Lung (tissue), 12 donors: ENCODE measurements around the gene NAA38. TPM values are rescaled to one million over a fixed set of nuclear protein-coding genes. Genes with fewer than 3 reads are reported as not detected.

ENCODE experiments used
- ATAC-seq: fragments of 200-7000 bp; cut with Tn5 transposase; one replicate; pipeline ENCODE4 v1.9.1; 2020; ENCODE audit warnings: moderate number of reproducible peaks; ENCODE audit not compliant: insufficient read depth, low FRiP score
- DNase-seq, 3 donors: peaks; one replicate each; pipeline ENCODE4 v3.0.0-alpha.2; 2013 to 2017
- H3K27ac ChIP-seq, 2 donors: one replicate each; pipeline ENCODE4 v1.5.1; 2013; ENCODE audit warnings: mild to moderate bottlenecking in 2 of 2, moderate library complexity in 2 of 2, control low read depth in 1 of 2, inconsistent platforms in 1 of 2, low read depth in 1 of 2, low read length in 1 of 2
- H3K27me3 ChIP-seq, 3 donors: one replicate each; pipeline ENCODE4 v1.5.1; 2013; ENCODE audit warnings: low read length in 2 of 3; ENCODE audit not compliant: control insufficient read depth in 3 of 3, insufficient read depth in 3 of 3
- H3K36me3 ChIP-seq, 4 donors: one replicate each; pipeline ENCODE4 v1.5.1; 2013; ENCODE audit warnings: low read length in 4 of 4, mild to moderate bottlenecking in 1 of 4, moderate library complexity in 1 of 4; ENCODE audit not compliant: control insufficient read depth in 4 of 4, insufficient read depth in 4 of 4
- H3K4me1 ChIP-seq, 5 donors: one replicate each; pipeline ENCODE4 v1.5.1; 2013; ENCODE audit warnings: low read length in 5 of 5, mild to moderate bottlenecking in 2 of 5, moderate library complexity in 1 of 5; ENCODE audit not compliant: control insufficient read depth in 5 of 5, insufficient read depth in 5 of 5
- H3K4me3 ChIP-seq: one replicate; pipeline ENCODE4 v1.5.1; 2013; ENCODE audit warnings: mild to moderate bottlenecking, control low read depth, moderate library complexity
- H3K9ac ChIP-seq, 2 donors: one replicate each; pipeline ENCODE4 v1.5.1; 2013; ENCODE audit warnings: low read length in 2 of 2, control low read depth in 1 of 2; ENCODE audit not compliant: insufficient read depth in 1 of 2
- H3K9me3 ChIP-seq, 4 donors: one replicate each; pipeline ENCODE4 v1.5.1; 2013; ENCODE audit warnings: low read length in 3 of 4, mild to moderate bottlenecking in 1 of 4, moderate library complexity in 1 of 4; ENCODE audit not compliant: control insufficient read depth in 4 of 4, insufficient read depth in 3 of 4
- WGBS, 2 donors: extraction: QIAGEN DNeasy Blood & Tissue Kit; methylation state at CpG; one replicate each; pipeline ENCODE4 v1.1.7; 2013; 5-methylcytosine and 5-hydroxymethylcytosine counted together
- polyA plus RNA-seq, 2 donors: library from polyadenylated mRNA; stranded (reverse); fragments of 200-250 nt; gene quantifications; one replicate each; pipeline ENCODE4 v1.2.1, GENCODE V29; 2013
- total RNA-seq, 2 donors: library from RNA; depleted of rRNA in 1 of 2; stranded (reverse); fragments of >200 nt in 1 of 2; gene quantifications; one replicate each; pipeline ENCODE4 v1.2.1, GENCODE V29; 2014 to 2021
- TF ChIP-seq, protein P1 (sequence below): IDR thresholded peaks from 2 replicates; pipeline ENCODE4 v1.5.1; 2012; ENCODE audit warnings: mild to moderate bottlenecking; ENCODE audit errors: control extremely low read depth, extremely low read depth
- donor health status: control.
- donor health status: control.
- donor health status: Bipolar disorder and iron deficiency.
- donor health status: healthy.
- donor health status: DM: yes; HTN: yes; CAD: no.

The NAA38 gene
- total and polyA plus RNA-seq, 4 donors = 58.2 to 239 (median 102) TPM

DNA sequence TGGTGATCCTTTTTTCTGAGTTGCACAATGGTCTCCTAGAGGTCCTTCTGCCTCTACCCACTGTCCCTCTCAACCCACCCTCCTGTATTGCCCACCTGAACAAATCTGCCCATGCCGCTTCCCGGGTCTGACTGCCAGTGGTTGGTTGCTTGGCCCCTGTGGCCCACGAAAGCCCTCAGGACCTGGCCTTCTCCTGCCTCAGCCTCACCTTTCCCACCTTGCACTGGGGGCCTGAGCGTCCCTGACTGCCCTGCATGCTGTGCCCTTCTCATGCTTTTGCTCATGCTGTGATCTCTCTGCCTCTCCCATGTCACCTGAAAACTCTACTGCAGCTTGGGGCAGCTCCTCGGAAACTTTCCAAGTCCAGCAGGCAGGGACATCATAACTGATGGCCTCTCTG is 37.1 kb downstream of the NAA38 start:
- no peak overlapping the region for H3K9ac ChIP-seq
- 84 to 98% methylated on average over 5 of the region's 5 CpGs for WGBS, 2 donors
- H3K27me3 ChIP-seq = peaks cover 0 to 2% (median 0%) of the 10 kb centered on the region in 3 donors

DNA sequence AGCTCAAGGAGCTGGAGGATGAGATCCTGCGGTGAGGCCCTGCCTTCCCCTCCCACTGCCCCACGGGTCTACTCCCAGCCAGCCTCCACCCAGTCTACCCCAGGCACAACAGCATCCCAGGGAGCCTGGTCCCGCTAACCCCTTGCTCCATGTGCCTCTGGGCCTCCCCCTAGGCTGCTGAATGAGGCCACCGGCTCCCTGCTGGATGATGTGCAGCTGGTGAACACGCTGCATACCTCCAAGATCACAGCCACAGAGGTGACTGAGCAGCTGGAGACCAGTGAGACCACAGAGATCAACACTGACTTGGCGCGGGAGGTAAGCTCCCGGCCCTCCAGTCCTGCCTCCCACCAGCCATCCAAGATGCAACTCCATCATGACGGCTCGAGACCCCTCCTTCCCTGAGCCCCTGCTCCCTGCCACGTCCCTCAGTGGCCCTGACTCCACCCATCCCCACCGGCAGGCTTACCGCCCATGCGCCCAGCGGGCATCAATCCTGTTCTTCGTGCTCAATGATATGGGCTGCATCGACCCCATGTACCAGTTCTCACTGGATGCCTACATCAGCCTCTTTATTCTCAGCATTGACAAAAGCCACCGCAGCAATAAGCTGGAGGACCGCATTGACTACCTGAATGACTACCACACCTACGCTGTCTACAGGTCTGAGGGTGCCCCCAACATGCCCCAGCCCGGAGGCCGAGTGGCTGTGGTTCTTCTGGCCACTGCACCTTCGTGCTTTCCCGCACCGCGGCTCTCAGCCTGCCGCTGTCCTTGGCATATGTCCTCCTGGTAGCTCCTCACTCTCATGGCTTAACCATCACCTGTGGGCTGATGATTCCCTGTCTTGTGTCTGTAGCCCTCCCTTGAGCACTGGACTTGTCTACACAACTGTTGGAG is 38.4 kb downstream of the NAA38 start:
- Histone ChIP-seq H3K9ac (no peak overlapping the region), H3K9me3 (no peaks in the 10 kb centered on the region), H3K36me3 (no peaks in the 10 kb centered on the region), H3K4me3 (no peak overlapping the region), H3K4me1 (no peaks in the 10 kb centered on the region), H3K27me3 (no peaks in the 10 kb centered on the region), H3K27ac (no peak overlapping the region)
- DNase-seq (no peak), ATAC-seq (no peak)
- TF ChIP-seq, protein P1, sequence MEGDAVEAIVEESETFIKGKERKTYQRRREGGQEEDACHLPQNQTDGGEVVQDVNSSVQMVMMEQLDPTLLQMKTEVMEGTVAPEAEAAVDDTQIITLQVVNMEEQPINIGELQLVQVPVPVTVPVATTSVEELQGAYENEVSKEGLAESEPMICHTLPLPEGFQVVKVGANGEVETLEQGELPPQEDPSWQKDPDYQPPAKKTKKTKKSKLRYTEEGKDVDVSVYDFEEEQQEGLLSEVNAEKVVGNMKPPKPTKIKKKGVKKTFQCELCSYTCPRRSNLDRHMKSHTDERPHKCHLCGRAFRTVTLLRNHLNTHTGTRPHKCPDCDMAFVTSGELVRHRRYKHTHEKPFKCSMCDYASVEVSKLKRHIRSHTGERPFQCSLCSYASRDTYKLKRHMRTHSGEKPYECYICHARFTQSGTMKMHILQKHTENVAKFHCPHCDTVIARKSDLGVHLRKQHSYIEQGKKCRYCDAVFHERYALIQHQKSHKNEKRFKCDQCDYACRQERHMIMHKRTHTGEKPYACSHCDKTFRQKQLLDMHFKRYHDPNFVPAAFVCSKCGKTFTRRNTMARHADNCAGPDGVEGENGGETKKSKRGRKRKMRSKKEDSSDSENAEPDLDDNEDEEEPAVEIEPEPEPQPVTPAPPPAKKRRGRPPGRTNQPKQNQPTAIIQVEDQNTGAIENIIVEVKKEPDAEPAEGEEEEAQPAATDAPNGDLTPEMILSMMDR = no peak
- WGBS, 2 donors = 91 to 92% methylated on average over 27 of the region's 27 CpGs

More for the DNA sequence above, 37.1 kb downstream of the NAA38 start:
- ATAC-seq = no peak
- no peak for DNase-seq
- no peaks in the 10 kb centered on the region for H3K9me3 ChIP-seq
- TF ChIP-seq, protein P1 = no peak
- no peak overlapping the region for H3K4me3 ChIP-seq
- no peak overlapping the region for H3K27ac ChIP-seq
- H3K4me1 ChIP-seq = no peaks in the 10 kb centered on the region
- no peaks in the 10 kb centered on the region for H3K36me3 ChIP-seq

- Histone ChIP-seq H3K27ac (no peak overlapping the region), H3K9me3 (no peaks in the 10 kb centered on the region), H3K9ac (no peak overlapping the region), H3K27me3 (no peaks in the 10 kb centered on the region), H3K36me3 (no peaks in the 10 kb centered on the region), H3K4me1 (no peaks in the 10 kb centered on the region), H3K4me3 (no peak overlapping the region)
- no peak for DNase-seq
- no peak for ATAC-seq
- WGBS, 2 donors = 88 to 90% methylated on average over 10 of the region's 10 CpGs
- TF ChIP-seq, protein P1 = no peak
These were observed 39.3 kb downstream of the NAA38 start for GRCh38 chr17:7818026-7818425.
